Islet precursor cell (in vitro differentiated cells): ENCODE data around the gene MFN1.

Experiments
- DNase-seq: peaks from one replicate; pipeline ENCODE4 v3.0.0-alpha.2; 2018

MFN1 gene

GRCh38 chr3:179348325-179349013 is 960 bp downstream of the MFN1 start:
- DNase-seq, result no peak

- DNase-seq, result no peak
These were observed 8.5 kb downstream of the MFN1 start for GRCh38 chr3:179355996-179356395.

- no peak for DNase-seq
These were observed 15.8 kb downstream of the MFN1 start for GRCh38 chr3:179363332-179363731.

- DNase-seq, result no peak
These were observed 22.1 kb downstream of the MFN1 start for GRCh38 chr3:179369621-179370020.

- no peak for DNase-seq
These were observed 26.4 kb downstream of the MFN1 start for GRCh38 chr3:179373938-179374337.

- no peak for DNase-seq
These were observed 27.8 kb downstream of the MFN1 start for GRCh38 chr3:179375091-179375999.

- DNase-seq, result no peak
These were observed 29.0 kb downstream of the MFN1 start for GRCh38 chr3:179376474-179376873.

GRCh38 chr3:179391906-179392305 is 44.4 kb downstream of the MFN1 start:
- no peak for DNase-seq

GRCh38 chr3:179398574-179399231 is 51.2 kb downstream of the MFN1 start:
- DNase-seq, result no peak

GRCh38 chr3:179401561-179401960 is 54.1 kb downstream of the MFN1 start:
- DNase-seq, result no peak

- DNase-seq, result no peak
These were observed 55.5 kb downstream of the MFN1 start for GRCh38 chr3:179402963-179403362.

- DNase-seq, result no peak
These were observed 56.8 kb downstream of the MFN1 start for GRCh38 chr3:179404307-179404706.

- DNase-seq, result no peak
These were observed 62.8 kb downstream of the MFN1 start for GRCh38 chr3:179410331-179410730.

- DNase-seq, result no peak
These were observed 63.5 kb downstream of the MFN1 start for GRCh38 chr3:179410999-179411398.

- DNase-seq, result no peak
These were observed 67.3 kb downstream of the MFN1 start for GRCh38 chr3:179414804-179415203.

GRCh38 chr3:179415377-179415776 is 67.9 kb downstream of the MFN1 start:
- no peak for DNase-seq

- DNase-seq, result no peak
These were observed 69.2 kb downstream of the MFN1 start for GRCh38 chr3:179416681-179417080.

- no peak for DNase-seq
These were observed 71.1 kb downstream of the MFN1 start for GRCh38 chr3:179418610-179419009.

- DNase-seq, result no peak
These were observed 74.0 kb downstream of the MFN1 start for GRCh38 chr3:179421500-179421899.

- DNase-seq, result no peak
These were observed 77.6 kb downstream of the MFN1 start for GRCh38 chr3:179425075-179425474.

GRCh38 chr3:179428876-179429548 is 81.5 kb downstream of the MFN1 start:
- no peak for DNase-seq

- no peak for DNase-seq
These were observed 82.9 kb downstream of the MFN1 start for GRCh38 chr3:179430277-179430870.

- DNase-seq, result no peak
These were observed 84.5 kb downstream of the MFN1 start for GRCh38 chr3:179432021-179432420.
